UCSD-AML1 (cell line): ENCODE results near the gene SCN8A.
"Not testable (repeated sequence)": the region's sequence is repeated elsewhere in the genome, so short reads cannot be mapped to it uniquely, and the experiment has no call there.

ENCODE experiments used
- DNase-seq: peaks from one replicate; lab custom pipeline; 2025; ENCODE audit not compliant: unreplicated experiment; lab: John Stamatoyannopoulos, UW

SCN8A gene

GRCh38 chr12:51622564-51622963 is 31.5 kb downstream of the SCN8A start:
- no peak for DNase-seq

DNA sequence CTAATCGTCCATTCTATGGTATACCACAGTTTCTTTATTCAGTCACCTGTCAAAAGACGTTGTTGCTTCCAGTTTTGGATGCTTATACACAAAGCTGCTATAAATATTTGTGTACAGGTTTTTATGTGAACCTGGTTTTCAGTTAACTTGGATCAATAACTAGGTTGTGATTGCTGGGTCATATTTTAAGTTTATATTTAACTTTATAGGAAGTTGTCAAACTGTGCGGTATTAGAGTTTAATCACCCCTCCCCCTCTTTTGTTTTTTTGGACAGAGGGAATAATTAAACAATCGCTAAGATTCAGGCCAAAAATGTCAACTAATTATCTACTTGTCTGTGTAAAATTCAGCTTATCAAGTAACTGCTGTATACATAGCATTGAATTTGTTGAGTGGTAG is 34.3 kb downstream of the SCN8A start:
- DNase-seq = no peak

DNA sequence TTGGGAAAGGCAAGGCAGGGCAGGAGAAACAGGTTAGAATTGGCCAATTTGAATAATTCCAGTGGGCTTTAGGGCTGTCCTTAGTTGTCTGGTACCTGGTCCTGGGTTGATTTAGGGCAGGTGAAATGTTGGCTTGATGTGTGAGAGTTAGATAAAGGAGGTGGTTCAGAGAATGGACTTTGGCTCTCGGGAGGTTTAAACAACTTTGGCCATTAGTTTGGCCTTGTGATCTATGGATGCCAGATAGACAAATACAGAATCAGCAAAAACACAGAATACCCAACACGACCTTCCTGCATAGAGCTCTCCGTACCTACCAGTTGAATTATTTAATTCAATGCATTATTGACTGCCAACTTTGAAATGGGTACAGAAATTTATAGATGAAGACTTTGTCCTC is 35.1 kb downstream of the SCN8A start:
- DNase-seq = no peak

GRCh38 chr12:51626629-51627028 is 35.6 kb downstream of the SCN8A start:
- DNase-seq = no peak

DNA sequence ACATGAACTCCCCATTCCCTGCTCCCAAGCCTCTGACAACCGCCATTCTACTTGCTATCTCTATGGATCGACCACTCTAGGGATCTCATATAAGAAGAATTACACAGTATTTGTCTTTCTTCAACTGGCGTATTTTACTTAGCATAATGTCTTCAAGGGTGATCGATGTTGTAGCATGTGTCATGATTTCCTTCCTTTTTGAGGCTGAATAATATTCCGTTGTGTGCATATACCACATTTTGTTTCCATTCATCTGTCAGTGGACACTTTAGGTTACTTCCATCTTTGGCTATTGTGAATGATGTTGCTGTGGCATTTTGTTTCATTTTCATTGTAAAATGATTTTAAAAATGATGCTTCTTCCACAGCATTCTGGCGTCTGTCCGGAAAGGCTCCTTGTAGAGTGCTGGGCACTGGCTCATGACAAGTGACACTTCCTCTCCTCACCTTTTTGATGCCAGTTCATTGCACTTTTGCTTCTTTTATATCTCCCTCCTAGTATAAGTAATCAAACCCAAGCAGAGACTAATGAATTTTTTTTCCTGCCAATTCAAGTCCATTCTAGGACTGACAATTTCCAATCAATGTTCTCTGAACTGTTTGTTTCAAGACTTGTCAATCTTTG is 39.3 kb downstream of the SCN8A start:
- DNase-seq = no peak

DNA sequence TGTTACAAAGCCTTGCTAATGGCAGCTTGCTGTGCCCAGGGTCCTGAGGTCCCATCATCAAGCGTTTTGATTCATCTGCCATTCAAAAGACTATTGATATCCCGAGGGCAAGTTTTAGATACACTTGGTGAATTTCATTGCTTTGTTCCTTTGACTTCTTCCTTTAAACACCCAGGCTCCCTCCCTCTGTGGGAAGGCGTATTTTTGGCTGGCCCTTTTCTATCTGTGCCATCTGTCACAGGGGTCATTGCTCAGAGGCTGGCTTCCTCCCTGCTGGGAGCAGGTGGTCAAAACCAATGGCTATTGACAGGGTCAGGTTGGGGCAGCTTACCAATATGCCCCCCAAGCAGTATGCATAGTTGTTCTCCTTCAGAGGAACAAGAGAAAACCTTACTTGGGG is 40.0 kb downstream of the SCN8A start:
- no peak for DNase-seq

DNA sequence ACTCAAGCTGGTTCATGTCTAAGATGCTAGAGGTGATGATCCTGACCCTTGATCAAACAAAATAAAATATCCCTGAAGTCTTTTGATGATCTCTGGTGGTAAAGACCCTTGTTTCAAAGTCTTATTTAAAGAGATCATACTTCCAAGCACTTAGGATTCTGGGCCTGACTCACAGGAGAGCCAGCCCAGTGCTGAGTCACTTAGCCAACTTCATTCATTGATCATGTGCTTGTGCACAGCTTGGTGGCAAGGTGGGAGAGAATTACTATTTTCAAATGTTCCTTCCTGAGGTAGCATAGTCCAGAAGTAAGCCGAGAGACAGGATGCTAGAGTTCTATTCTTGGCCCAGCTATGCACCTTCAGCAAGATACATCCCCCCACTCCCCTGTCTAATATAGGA is 40.6 kb downstream of the SCN8A start:
- DNase-seq = no peak

GRCh38 chr12:51632623-51633022 is 41.6 kb downstream of the SCN8A start:
- DNase-seq = no peak

- no peak for DNase-seq
These were observed 44.3 kb downstream of the SCN8A start for GRCh38 chr12:51635346-51635745.

- DNase-seq = no peak
These were observed 45.5 kb downstream of the SCN8A start for GRCh38 chr12:51636581-51636980.

- no peak for DNase-seq
These were observed 46.0 kb downstream of the SCN8A start for GRCh38 chr12:51636986-51637385.

DNA sequence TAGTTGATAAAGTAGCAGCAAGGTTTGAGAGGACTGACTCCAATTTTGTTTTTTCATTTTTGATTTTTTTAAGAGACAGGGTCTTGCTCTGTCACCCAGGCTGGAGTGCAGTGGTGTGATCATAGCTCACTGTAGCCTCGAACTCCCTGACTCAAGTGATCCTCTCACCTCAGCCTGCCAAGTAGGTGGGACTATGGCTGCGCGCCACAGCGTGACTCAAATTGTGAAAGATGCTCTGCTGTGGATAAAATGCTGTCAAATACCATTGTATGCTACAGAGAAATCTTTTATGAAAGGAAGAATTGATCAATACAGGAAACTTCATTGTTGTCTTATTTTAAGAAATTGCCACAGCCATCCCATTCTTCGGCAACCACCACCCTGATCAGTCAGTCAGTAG is 48.3 kb downstream of the SCN8A start:
- DNase-seq = no peak

- no peak for DNase-seq
These were observed 51.3 kb downstream of the SCN8A start for GRCh38 chr12:51642286-51642685.

GRCh38 chr12:51643951-51644350 is 52.9 kb downstream of the SCN8A start:
- DNase-seq = no peak

- not testable (repeated sequence) for DNase-seq
These were observed 53.7 kb downstream of the SCN8A start for GRCh38 chr12:51644691-51645090.

- no peak for DNase-seq
These were observed 54.9 kb downstream of the SCN8A start for GRCh38 chr12:51645961-51646360.

DNA sequence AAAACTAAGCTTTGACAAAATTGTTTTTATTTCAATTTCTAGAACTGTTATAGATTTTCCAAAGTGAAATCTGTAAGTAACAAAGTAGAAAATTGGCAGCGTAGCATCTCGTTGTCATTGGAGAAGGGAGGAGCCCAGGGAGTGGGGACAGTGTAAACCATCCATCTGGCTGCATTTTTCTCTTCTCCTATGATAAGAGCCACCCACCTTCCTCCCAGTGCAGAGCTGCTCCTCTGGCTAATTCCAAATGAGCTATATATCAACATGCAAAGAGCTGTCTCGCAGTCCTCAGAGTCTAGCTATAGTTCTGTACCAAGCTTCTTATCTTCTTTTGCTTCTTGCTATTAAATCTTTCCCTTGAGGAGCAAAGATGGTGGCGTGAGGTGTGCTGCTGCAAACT is 56.6 kb downstream of the SCN8A start:
- DNase-seq = no peak

DNA sequence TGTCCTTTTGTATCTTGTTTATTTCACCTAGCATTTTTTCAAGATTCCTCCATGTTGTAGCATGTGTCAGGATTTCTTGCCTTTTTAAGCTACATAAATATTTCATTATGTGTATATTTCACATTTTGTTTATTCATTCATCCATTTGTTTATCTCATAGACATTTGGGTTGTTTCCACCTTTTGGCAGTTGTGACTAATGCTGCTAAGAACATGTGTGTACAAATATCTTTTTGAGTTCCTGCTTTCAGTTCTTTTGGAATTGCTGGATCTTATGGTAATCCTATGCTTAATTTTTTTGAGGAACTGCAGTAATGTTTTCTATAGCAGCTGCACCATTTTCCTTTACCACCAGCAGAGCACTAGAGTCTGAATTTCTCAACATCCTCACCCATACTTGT is 62.4 kb downstream of the SCN8A start:
- DNase-seq = no peak

- DNase-seq = no peak
These were observed 70.2 kb downstream of the SCN8A start for GRCh38 chr12:51661199-51661598.

DNA sequence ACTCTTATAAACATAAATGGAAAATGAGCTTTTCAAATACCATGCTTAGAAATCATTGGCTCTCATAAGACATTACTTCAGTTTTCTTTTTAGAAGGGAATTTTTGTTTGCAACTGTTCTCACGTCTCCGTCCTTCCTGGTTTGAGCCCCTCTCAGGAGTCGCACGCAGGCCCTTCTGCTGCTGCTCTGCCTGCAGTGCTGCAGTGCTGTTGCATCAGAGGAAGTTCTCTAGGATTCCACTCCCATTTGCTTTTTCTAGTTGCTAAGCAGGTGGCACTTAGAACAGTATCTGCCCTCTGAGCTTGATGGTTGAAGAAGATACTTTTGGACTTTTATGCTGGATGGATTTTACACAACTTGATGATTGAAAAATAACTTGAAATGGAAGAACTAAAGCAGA is 70.8 kb downstream of the SCN8A start:
- DNase-seq = no peak

GRCh38 chr12:51662728-51663154 is 71.7 kb downstream of the SCN8A start:
- no peak for DNase-seq

DNA sequence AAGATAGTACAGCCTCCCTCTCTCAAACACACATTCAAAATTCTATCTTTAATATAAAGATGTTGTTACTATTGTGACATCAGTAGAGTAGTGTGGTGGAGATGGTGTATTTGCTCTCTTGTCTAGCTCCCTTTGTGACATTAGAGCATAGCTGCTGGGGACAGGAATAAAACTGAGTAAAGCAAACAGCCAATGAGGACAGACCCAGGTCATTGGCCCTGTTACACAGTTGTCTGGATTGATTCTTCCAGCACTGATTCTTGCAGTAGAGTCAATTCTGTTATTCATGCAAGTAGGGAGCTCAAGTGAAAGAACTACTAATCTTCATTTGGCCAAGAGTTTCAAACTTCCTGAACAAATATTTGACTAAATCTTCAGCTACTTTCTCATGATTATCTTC is 72.4 kb downstream of the SCN8A start:
- no peak for DNase-seq

DNA sequence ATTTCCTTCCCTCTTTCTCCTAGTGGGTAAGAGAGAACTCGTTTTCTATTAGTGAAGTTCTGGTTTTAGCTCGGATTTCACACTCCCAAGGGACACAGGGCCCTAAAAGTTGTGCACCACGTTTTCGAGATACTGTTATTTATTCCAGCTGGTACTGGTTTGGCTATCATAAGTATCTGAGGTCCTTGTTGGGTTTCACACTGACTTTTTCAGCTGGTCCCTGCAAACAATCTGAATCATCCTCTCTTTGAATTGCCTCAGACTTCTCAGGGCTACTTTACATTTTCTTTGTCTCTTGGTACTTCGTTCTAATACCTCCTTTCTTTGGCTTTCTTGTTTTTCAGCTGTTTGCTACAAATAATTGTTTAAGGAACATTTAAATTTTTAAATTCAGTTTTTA is 75.7 kb downstream of the SCN8A start:
- DNase-seq = no peak

DNA sequence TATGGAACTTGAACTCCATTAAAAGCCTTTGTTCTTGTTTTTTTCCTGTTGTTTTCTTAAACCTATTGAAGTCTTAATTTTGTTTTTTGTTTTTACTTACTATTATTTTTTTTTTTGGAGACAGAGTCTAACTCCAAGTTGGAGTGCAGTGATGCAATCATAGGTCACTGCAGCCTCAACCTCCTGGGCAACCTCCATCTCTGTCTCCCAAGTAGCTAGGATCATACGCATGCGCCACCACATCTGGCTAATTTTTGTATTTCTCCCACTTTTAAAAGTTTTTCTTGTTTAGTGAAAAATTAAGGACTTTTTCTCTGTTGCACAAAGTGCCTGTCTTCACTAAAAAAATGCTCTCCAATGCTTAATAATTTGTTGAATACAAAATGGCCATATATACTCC is 76.2 kb downstream of the SCN8A start:
- no peak for DNase-seq
